Gastrocnemius medialis (tissue), 4 donors: Measurements from ENCODE around the gene GALNTL6. TPM values are rescaled to one million over a fixed set of nuclear protein-coding genes. Genes with fewer than 3 reads are reported as not detected.
"Not testable (repeated sequence)": the region's sequence is repeated elsewhere in the genome, so short reads cannot be mapped to it uniquely, and the experiment has no call there.

ENCODE experiments used
- ATAC-seq, 2 donors: fragments of 150-250 bp; one replicate each; pipeline ENCODE4 v1.9.1; 2016
- DNase-seq, 2 donors: peaks; one replicate each; pipeline ENCODE4 v3.0.0-alpha.2; 2019
- H3K27ac ChIP-seq, 4 donors: fragments of 200-600 bp; sonication (generic); 1 replicate in 1 of 4; 2 replicates in 3 of 4; pipeline ENCODE4 v1.5.1; 2016 to 2018; ENCODE audit warnings: mild to moderate bottlenecking in 2 of 4, moderate library complexity in 1 of 4
- H3K27me3 ChIP-seq, 3 donors: fragments of 200-600 bp; sonication (generic) in 2 of 3; 1 replicate in 1 of 3; 2 replicates in 2 of 3; pipeline versions ENCODE4 v1.5.1 to v1.6.0; 2016 to 2019; ENCODE audit warnings: mild to moderate bottlenecking in 1 of 3, moderate library complexity in 1 of 3
- H3K36me3 ChIP-seq, 2 donors: fragments of 200-600 bp; sonication (generic) in 1 of 2; one replicate each; pipeline ENCODE4 v1.5.1; 2017 to 2018
- H3K4me1 ChIP-seq, 2 donors: fragments of 200-600 bp; sonication (generic) in 1 of 2; one replicate each; pipeline ENCODE4 v1.5.1; 2016 to 2017; ENCODE audit warnings: mild to moderate bottlenecking in 2 of 2
- H3K4me3 ChIP-seq, 4 donors: fragments of 200-600 bp; sonication (generic) in 3 of 4; 1 replicate in 1 of 4; 2 replicates in 3 of 4; pipeline ENCODE4 v1.5.1; 2016 to 2019; ENCODE audit warnings: mild to moderate bottlenecking in 2 of 4
- H3K9me3 ChIP-seq, 3 donors: fragments of 200-600 bp; sonication (generic) in 2 of 3; 1 replicate in 1 of 3; 2 replicates in 2 of 3; pipeline ENCODE4 v1.5.1; 2016 to 2019
- CTCF ChIP-seq, 5 experiments: fragments of 450-650 bp in 3 of 5; fragments of 200-600 bp in 2 of 5; sonication (generic) in 2 of 5; IDR thresholded peaks in 4 of 5; conservative IDR thresholded peaks in 1 of 5; 1 replicate in 4 of 5; 2 replicates in 1 of 5; pipeline ENCODE4 v1.5.1; 2016 to 2019; ENCODE audit warnings: antibody characterized with exemption in 5 of 5, mild to moderate bottlenecking in 3 of 5, moderate library complexity in 3 of 5
- POLR2A ChIP-seq, 2 donors: fragments of 450-650 bp; IDR thresholded peaks; one replicate each; pipeline ENCODE4 v1.6.1; 2017; ENCODE audit warnings: antibody characterized with exemption in 2 of 2, mild to moderate bottlenecking in 2 of 2, moderate library complexity in 2 of 2
- in situ Hi-C, 4 donors: fragments of 200-750 bp; cut with MboI; loops; one replicate each; pipeline versions ENCODE4 v1.15.0 to v1.8.0; 2017; ENCODE audit warnings: low sequenced_read_pairs in 4 of 4
- intact Hi-C: fragments of 100-400 bp; cut with DNase I; formaldehyde crosslinking; loops from one replicate; pipeline ENCODE4 v1.15.1; 2023; ENCODE audit warnings: low total_unique reads
- total RNA-seq, 4 donors: library from RNA; depleted of rRNA; stranded (reverse); fragments of >200 nt; gene quantifications; one replicate each; pipeline versions ENCODE4 v1.1.0 to v1.2.3, GENCODE V29; 2016

The GALNTL6 gene
- total RNA-seq, 4 donors from 2014 or later, result not detected

- in situ Hi-C loops, result no loop called here
These were observed 1082.5 kb downstream of the GALNTL6 start for GRCh38 chr4:172895699-172896098.

GRCh38 chr4:172897046-172897445 lies 1083.8 kb downstream of the GALNTL6 start:
- in situ Hi-C loops (no loop called here), intact Hi-C loops (no loop called here)
- TF ChIP-seq POLR2A (IDR thresholded peaks at IDR 0.05) (no peak), CTCF (IDR thresholded peaks at IDR 0.05 in 4 of 5, conservative IDR thresholded peaks at IDR 0.05 in 1 of 5) (no peak)
- H3K27ac ChIP-seq, result no peak overlapping the region
- DNase-seq (no peak), ATAC-seq (no peak)
- H3K9me3 ChIP-seq, result no peaks in the 10 kb centered on the region
- no peak overlapping the region for H3K4me3 ChIP-seq
- H3K36me3 ChIP-seq, result no peaks in the 10 kb centered on the region
- H3K27me3 ChIP-seq, result no peaks in the 10 kb centered on the region
- no peaks in the 10 kb centered on the region for H3K4me1 ChIP-seq

More at GRCh38 chr4:172895699-172896098, 1082.5 kb downstream of the GALNTL6 start:
- Histone ChIP-seq H3K9me3 (no peaks in the 10 kb centered on the region), H3K27me3 (no peaks in the 10 kb centered on the region), H3K4me1 (no peaks in the 10 kb centered on the region), H3K27ac (no peak overlapping the region), H3K4me3 (no peak overlapping the region), H3K36me3 (no peaks in the 10 kb centered on the region)
- ATAC-seq, result no peak
- TF ChIP-seq POLR2A (IDR thresholded peaks at IDR 0.05) (no peak), CTCF (IDR thresholded peaks at IDR 0.05 in 4 of 5, conservative IDR thresholded peaks at IDR 0.05 in 1 of 5) (no peak)
- no peak for DNase-seq
- intact Hi-C loops, result no loop called here

- Histone ChIP-seq H3K36me3 (no peaks in the 10 kb centered on the region), H3K27ac (no peak overlapping the region), H3K27me3 (no peaks in the 10 kb centered on the region), H3K4me3 (no peak overlapping the region), H3K4me1 (no peaks in the 10 kb centered on the region), H3K9me3 (no peaks in the 10 kb centered on the region)
- intact Hi-C loops (no loop called here), in situ Hi-C loops (no loop called here)
- ATAC-seq (no peak), DNase-seq (no peak)
- TF ChIP-seq POLR2A (IDR thresholded peaks at IDR 0.05) (no peak), CTCF (IDR thresholded peaks at IDR 0.05 in 4 of 5, conservative IDR thresholded peaks at IDR 0.05 in 1 of 5) (no peak)
These were observed 1085.5 kb downstream of the GALNTL6 start for GRCh38 chr4:172898715-172899114.

GRCh38 chr4:172899861-172900260 lies 1086.7 kb downstream of the GALNTL6 start:
- no peaks in the 10 kb centered on the region for H3K27me3 ChIP-seq
- in situ Hi-C loops, result no loop called here
- H3K36me3 ChIP-seq, result no peaks in the 10 kb centered on the region
- intact Hi-C loops, result no loop called here
- no peak overlapping the region for H3K4me3 ChIP-seq
- H3K9me3 ChIP-seq, result no peaks in the 10 kb centered on the region
- DNase-seq (no peak), ATAC-seq (no peak)
- H3K27ac ChIP-seq, result no peak overlapping the region
- no peaks in the 10 kb centered on the region for H3K4me1 ChIP-seq
- no peak for TF ChIP-seq POLR2A (IDR thresholded peaks at IDR 0.05)
- TF ChIP-seq CTCF (IDR thresholded peaks at IDR 0.05 in 4 of 5, conservative IDR thresholded peaks at IDR 0.05 in 1 of 5), result no peak

- no peak for DNase-seq
- H3K27ac ChIP-seq, result no peak overlapping the region
- intact Hi-C loops (no loop called here), in situ Hi-C loops (no loop called here)
- H3K27me3 ChIP-seq, result no peaks in the 10 kb centered on the region
- H3K4me3 ChIP-seq, result no peak overlapping the region
- TF ChIP-seq CTCF (IDR thresholded peaks at IDR 0.05 in 4 of 5, conservative IDR thresholded peaks at IDR 0.05 in 1 of 5) (no peak), POLR2A (IDR thresholded peaks at IDR 0.05) (no peak)
- no peaks in the 10 kb centered on the region for H3K4me1 ChIP-seq
- ATAC-seq, result no peak
- no peaks in the 10 kb centered on the region for H3K9me3 ChIP-seq
- no peaks in the 10 kb centered on the region for H3K36me3 ChIP-seq
These were observed 1087.7 kb downstream of the GALNTL6 start for GRCh38 chr4:172900900-172901299.

GRCh38 chr4:172912468-172912867 lies 1099.3 kb downstream of the GALNTL6 start:
- H3K4me1 ChIP-seq, H3K36me3 ChIP-seq, H3K9me3 ChIP-seq, ATAC-seq, DNase-seq, H3K4me3 ChIP-seq, in situ Hi-C loops, H3K27ac ChIP-seq, H3K27me3 ChIP-seq, intact Hi-C loops: not testable (repeated sequence)

- H3K4me3 ChIP-seq, H3K4me1 ChIP-seq, H3K9me3 ChIP-seq, in situ Hi-C loops, H3K27me3 ChIP-seq, H3K36me3 ChIP-seq, ATAC-seq, H3K27ac ChIP-seq, intact Hi-C loops, DNase-seq: not testable (repeated sequence)
These were observed 1104.2 kb downstream of the GALNTL6 start for GRCh38 chr4:172917403-172917802.
